ENCODE data around the gene PROK2.
A peak's percentile ranks its signal among the peaks of the same experiment; 100 is the strongest.

PROK2 gene

GRCh38 chr3:71784914-71785531 lies at the start of gene PROK2:
PROK2 (minus strand) TSS chr3:71785148; CDS start chr3:71785052, 96 bp downstream.
- peak; percentile 42 for DNase-seq (ENCODE audit: low spot score)
- TF ChIP-seq CTCF (IDR thresholded peaks at IDR 0.05; ENCODE audit: borderline replicate concordance, control extremely low read depth, extremely low read depth, insufficient read depth, missing control alignments) = no peak
- in situ Hi-C loops (cut with MboI; ENCODE audit: low sequenced_read_pairs, unreplicated experiment) = no loop called here

- in situ Hi-C loops (cut with MboI; ENCODE audit: low sequenced_read_pairs, unreplicated experiment) = no loop called here
- no peak for DNase-seq (ENCODE audit: low spot score)
- TF ChIP-seq CTCF (IDR thresholded peaks at IDR 0.05; ENCODE audit: borderline replicate concordance, control extremely low read depth, extremely low read depth, insufficient read depth, missing control alignments) = no peak
These were observed 46.7 kb upstream of the PROK2 start for GRCh38 chr3:71831599-71831998.

- peak; percentile 7 for DNase-seq (ENCODE audit: low spot score)
- in situ Hi-C loops (cut with MboI; ENCODE audit: low sequenced_read_pairs, unreplicated experiment) = no loop called here
- TF ChIP-seq CTCF (IDR thresholded peaks at IDR 0.05; ENCODE audit: borderline replicate concordance, control extremely low read depth, extremely low read depth, insufficient read depth, missing control alignments) = no peak
These were observed 40.8 kb upstream of the PROK2 start for GRCh38 chr3:71825551-71826283.

- in situ Hi-C loops (cut with MboI; ENCODE audit: low sequenced_read_pairs, unreplicated experiment) = no loop called here
- no peak for DNase-seq (ENCODE audit: low spot score)
- TF ChIP-seq CTCF (IDR thresholded peaks at IDR 0.05; ENCODE audit: borderline replicate concordance, control extremely low read depth, extremely low read depth, insufficient read depth, missing control alignments) = no peak
These were observed 36.2 kb upstream of the PROK2 start for GRCh38 chr3:71821116-71821515.

- no peak for DNase-seq (ENCODE audit: low spot score)
These were observed 32.3 kb upstream of the PROK2 start for GRCh38 chr3:71817262-71817661.

GRCh38 chr3:71816767-71817156 lies 31.8 kb upstream of the PROK2 start:
- no peak for TF ChIP-seq CTCF (IDR thresholded peaks at IDR 0.05; ENCODE audit: borderline replicate concordance, control extremely low read depth, extremely low read depth, insufficient read depth, missing control alignments)
- in situ Hi-C loops (cut with MboI; ENCODE audit: low sequenced_read_pairs, unreplicated experiment) = no loop called here
- no peak for DNase-seq (ENCODE audit: low spot score)

More at GRCh38 chr3:71817262-71817661, 32.3 kb upstream of the PROK2 start:
- TF ChIP-seq CTCF (IDR thresholded peaks at IDR 0.05; ENCODE audit: borderline replicate concordance, control extremely low read depth, extremely low read depth, insufficient read depth, missing control alignments) = no peak
- in situ Hi-C loops (cut with MboI; ENCODE audit: low sequenced_read_pairs, unreplicated experiment) = no loop called here

All from GM13976 (cell line).